ENCODE measurements around the gene MARVELD2.

DNA sequence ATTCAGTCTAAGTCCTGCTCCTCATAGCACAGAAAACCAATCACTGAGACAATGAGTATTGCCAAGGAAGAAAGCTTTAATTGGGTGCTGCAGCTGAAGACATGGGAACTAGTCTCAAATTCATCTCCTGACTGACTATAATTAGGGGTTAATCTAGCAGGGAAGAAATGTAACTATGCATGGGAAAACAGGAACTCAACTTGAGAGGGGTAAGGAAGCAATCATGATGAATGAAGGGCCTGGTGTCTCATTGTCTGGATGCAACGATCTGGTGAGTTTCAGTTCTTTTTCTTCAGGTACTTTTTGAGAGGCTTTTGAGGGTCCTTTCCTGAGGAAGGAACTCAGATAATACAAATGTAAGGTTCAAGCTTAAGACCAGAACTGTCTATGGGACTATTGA lies 53.7 kb downstream of the MARVELD2 start:
- TF ChIP-seq, protein P1, sequence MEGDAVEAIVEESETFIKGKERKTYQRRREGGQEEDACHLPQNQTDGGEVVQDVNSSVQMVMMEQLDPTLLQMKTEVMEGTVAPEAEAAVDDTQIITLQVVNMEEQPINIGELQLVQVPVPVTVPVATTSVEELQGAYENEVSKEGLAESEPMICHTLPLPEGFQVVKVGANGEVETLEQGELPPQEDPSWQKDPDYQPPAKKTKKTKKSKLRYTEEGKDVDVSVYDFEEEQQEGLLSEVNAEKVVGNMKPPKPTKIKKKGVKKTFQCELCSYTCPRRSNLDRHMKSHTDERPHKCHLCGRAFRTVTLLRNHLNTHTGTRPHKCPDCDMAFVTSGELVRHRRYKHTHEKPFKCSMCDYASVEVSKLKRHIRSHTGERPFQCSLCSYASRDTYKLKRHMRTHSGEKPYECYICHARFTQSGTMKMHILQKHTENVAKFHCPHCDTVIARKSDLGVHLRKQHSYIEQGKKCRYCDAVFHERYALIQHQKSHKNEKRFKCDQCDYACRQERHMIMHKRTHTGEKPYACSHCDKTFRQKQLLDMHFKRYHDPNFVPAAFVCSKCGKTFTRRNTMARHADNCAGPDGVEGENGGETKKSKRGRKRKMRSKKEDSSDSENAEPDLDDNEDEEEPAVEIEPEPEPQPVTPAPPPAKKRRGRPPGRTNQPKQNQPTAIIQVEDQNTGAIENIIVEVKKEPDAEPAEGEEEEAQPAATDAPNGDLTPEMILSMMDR (IDR thresholded peaks at IDR 0.05) = no peak
- TF ChIP-seq EP300 (IDR thresholded peaks at IDR 0.05) = no peak
- TF ChIP-seq POLR2A (IDR thresholded peaks at IDR 0.05) = no peak

All from ovary (tissue), 3 donors.